K562 (cell line): Measurements from ENCODE around the gene IL15. TPM values are rescaled to one million over a fixed set of nuclear protein-coding genes. Genes with fewer than 3 reads are reported as not detected.

ENCODE experiments used
- ATAC-seq: fragments of 200-7000 bp; cut with Tn5 transposase; 3 replicates; pipeline ENCODE4 v1.9.1; 2020; ENCODE audit warnings: moderate library complexity
- BruUV-seq: library from RNA; stranded (reverse); fragments of 400-500 nt; replicated peaks from 2 replicates; lab custom pipeline; 2021; lab: Mats Ljungman, UMichigan
- CTCF ChIA-PET: fragments of 300-600 bp; formaldehyde crosslinking; extraction: SDS; loops from one replicate; lab custom pipeline; 2021; ENCODE audit warnings: low intra/inter-chr PET ratio; lab: Yijun Ruan, JAX
- POLR2A ChIA-PET: fragments of 300-600, 350-650 bp; sonication (Branson Sonifier 250); formaldehyde crosslinking; extraction: SDS; loops from one replicate; lab custom pipeline; 2021; ENCODE audit warnings: antibody characterized with exemption, inconsistent platforms; lab: Yijun Ruan, JAX
- DNase-seq, 4 experiments: peaks; one replicate each; pipeline versions ENCODE4 v3.0.0 to v3.0.0-alpha.2; 2011 to 2018; ENCODE audit warnings: low spot score in 3 of 4, mixed read lengths in 3 of 4; ENCODE audit errors: extremely low read depth in 1 of 4
- FAIRE-seq: peaks from 2 replicates; lab custom pipeline; 2011; peaks lifted over from hg19 to GRCh38; lab: Jason Lieb, UNC
- H2AFZ ChIP-seq: 2 replicates; pipeline ENCODE4 v1.6.0; 2011; ENCODE audit warnings: low read depth, low read length, control low read depth, inconsistent platforms
- H3K27ac ChIP-seq: fragments of 200-600 bp; 3 replicates; pipeline ENCODE4 v1.8.0; 2011; ENCODE audit warnings: low read depth, mild to moderate bottlenecking, control low read depth, inconsistent platforms, low read length, moderate library complexity, mixed read lengths; ENCODE audit errors: extremely low read depth
- H3K27me3 ChIP-seq, 2 experiments: fragments of 300-600 bp in 1 of 2; 2 replicates in 1 of 2; 3 replicates in 1 of 2; pipeline versions ENCODE4 v1.6.0 to v1.8.0; 2011; ENCODE audit warnings: inconsistent platforms in 2 of 2, low read length in 2 of 2, mild to moderate bottlenecking in 1 of 2, mixed read lengths in 1 of 2, moderate library complexity in 1 of 2; ENCODE audit not compliant: control insufficient read depth in 2 of 2, insufficient read depth in 2 of 2
- H3K36me3 ChIP-seq: fragments of 300-600 bp; 3 replicates; pipeline ENCODE4 v1.8.0; 2011; ENCODE audit warnings: mild to moderate bottlenecking, low read length, inconsistent platforms; ENCODE audit not compliant: control insufficient read depth, insufficient read depth
- H3K4me1 ChIP-seq, 2 experiments: fragments of 200-600 bp in 1 of 2; replicated peaks in 1 of 2; 2 replicates in 1 of 2; 3 replicates in 1 of 2; pipeline versions ENCODE4 v1.5.1 to v1.8.0; 2011; ENCODE audit warnings: inconsistent platforms in 2 of 2, low read length in 2 of 2, mild to moderate bottlenecking in 1 of 2, mixed read lengths in 1 of 2, moderate library complexity in 1 of 2; ENCODE audit not compliant: control insufficient read depth in 2 of 2, insufficient read depth in 2 of 2
- H3K4me2 ChIP-seq: 2 replicates; pipeline ENCODE4 v1.6.1; 2011; ENCODE audit warnings: low read length, control low read depth, inconsistent platforms, mixed read lengths; ENCODE audit not compliant: insufficient read depth
- H3K4me3 ChIP-seq: fragments of 200-600 bp; sonication (generic), shearing (Covaris generic); 2 replicates; pipeline ENCODE4 v1.5.1; 2016; ENCODE audit warnings: control low read depth, inconsistent platforms
- H3K79me2 ChIP-seq: fragments of 200-600 bp; 3 replicates; pipeline ENCODE4 v1.8.0; 2011; ENCODE audit warnings: low read length, inconsistent platforms; ENCODE audit not compliant: control insufficient read depth, insufficient read depth
- H3K9ac ChIP-seq, 2 experiments: 2 replicates each; pipeline versions ENCODE4 v1.6.0 to v1.6.1; 2011; ENCODE audit warnings: low read depth in 2 of 2, low read length in 2 of 2, control low read depth in 1 of 2, inconsistent platforms in 1 of 2, mild to moderate bottlenecking in 1 of 2, mixed read lengths in 1 of 2; ENCODE audit not compliant: insufficient read depth in 1 of 2
- H3K9me1 ChIP-seq: one replicate; pipeline ENCODE4 v1.6.0; 2011; ENCODE audit warnings: inconsistent platforms, mild to moderate bottlenecking, low read length, moderate library complexity; ENCODE audit not compliant: control insufficient read depth, insufficient read depth
- H3K9me3 ChIP-seq: replicated peaks from 2 replicates; pipeline ENCODE4 v1.5.1; 2011; ENCODE audit warnings: low read depth, low read length, inconsistent platforms; ENCODE audit not compliant: control insufficient read depth, insufficient read depth
- H4K20me1 ChIP-seq: replicated peaks from 2 replicates; pipeline ENCODE4 v1.6.1; 2011; ENCODE audit warnings: low read length, inconsistent platforms, mixed read lengths; ENCODE audit not compliant: control insufficient read depth, insufficient read depth
- CBX1 ChIP-seq: sonication (generic); IDR thresholded peaks from 2 replicates; pipeline ENCODE4 v1.6.1; 2016; ENCODE audit warnings: antibody characterized with exemption, low read depth, mild to moderate bottlenecking
- CGGBP1 ChIP-seq: fragments of 250-450 bp; sonication (Bioruptor Pico); IDR thresholded peaks from 2 replicates; pipeline ENCODE4 v1.9.0; 2021; ENCODE audit warnings: mild to moderate bottlenecking
- CREB3L1 ChIP-seq: fragments of 450-650 bp; IDR thresholded peaks from 2 replicates; pipeline ENCODE4 v1.6.1; 2014; ENCODE audit warnings: low read depth, mild to moderate bottlenecking, moderate library complexity, borderline replicate concordance
- GATA2 ChIP-seq: sonication (generic); formaldehyde crosslinking; IDR thresholded peaks from 2 replicates; pipeline ENCODE4 v1.4.0; 2020; ENCODE audit warnings: mild to moderate bottlenecking, missing genetic modification reagents
- GATAD2A ChIP-seq: fragments of 450-650 bp; IDR thresholded peaks from 2 replicates; pipeline ENCODE4 v1.6.1; 2017
- MCM5 ChIP-seq: fragments of 450-650 bp; IDR thresholded peaks from 2 replicates; pipeline ENCODE4 v1.6.1; 2016; ENCODE audit warnings: low read depth
- RBM17 ChIP-seq: fragments of 200-400 bp; formaldehyde crosslinking; IDR thresholded peaks from 2 replicates; pipeline ENCODE4 v1.6.1; 2017; ENCODE audit warnings: low read depth, mild to moderate bottlenecking, low read length, borderline replicate concordance
- RHOXF2B ChIP-seq: fragments of 250-450 bp; sonication (Bioruptor Pico); conservative IDR thresholded peaks from 2 replicates; pipeline ENCODE4 v1.5.1; 2021
- SRSF3 ChIP-seq: fragments of 200-400 bp; formaldehyde crosslinking; IDR thresholded peaks from 2 replicates; pipeline ENCODE4 v1.6.1; 2016; ENCODE audit warnings: mild to moderate bottlenecking, low read length, moderate library complexity; ENCODE audit not compliant: insufficient read depth
- ZBTB49 ChIP-seq: sonication (generic); formaldehyde crosslinking; IDR thresholded peaks from 2 replicates; pipeline ENCODE4 v1.8.0; 2022; ENCODE audit warnings: missing genetic modification reagents, mild to moderate bottlenecking, borderline replicate concordance
- WGBS: fragments of 100-300 bp; shearing (Covaris generic); methylation state at CpG from one replicate; pipeline ENCODE4 v1.1.6; 2016; ENCODE audit warnings: low coverage, mixed read lengths; ENCODE audit not compliant: insufficient coverage; ENCODE audit errors: missing lambda C conversion rate; 5-methylcytosine and 5-hydroxymethylcytosine counted together
- in situ Hi-C: fragments of 300-500 bp; cut with MboI; formaldehyde crosslinking; loops from 4 replicates; pipeline ENCODE4 v1.15.0; 2018; ENCODE audit warnings: inconsistent platforms, mixed read lengths
- intact Hi-C: fragments of 100-400 bp; cut with micrococcal nuclease; formaldehyde crosslinking; loops from 2 replicates; pipeline ENCODE4 v1.14.2; 2022
- polyA plus RNA-seq, 8 experiments: library from polyadenylated mRNA; depleted of rRNA in 4 of 8; stranded (reverse) in 5 of 8; unstranded in 3 of 8; fragments of >200 nt; fragmentation: Nextera tagmentation in 2 of 8; fragmentation: Illumina TruSeq in 1 of 8; extraction: Ambion mirVana in 2 of 8; extraction: Trizol in 1 of 8; gene quantifications; 2 replicates each; pipeline versions ENCODE4 v1.2.1 to v1.2.3, GENCODE V29; 2011 to 2014; ENCODE audit warnings: inconsistent platforms in 1 of 8, missing spikeins in 1 of 8
- total RNA-seq, 7 experiments: library from RNA; depleted of rRNA in 6 of 7; stranded (reverse); fragments of >200 nt in 6 of 7; fragmentation: Illumina TruSeq in 2 of 7; extraction: Trizol in 2 of 7; gene quantifications; 2 replicates each; pipeline versions ENCODE4 v1.2.1 to v1.2.3, GENCODE V29; 2011 to 2021; ENCODE audit warnings: low replicate concordance in 1 of 7

Gene IL15
- total and polyA plus RNA-seq, 9 of the 15 experiments (the other 6 are each of a cell fraction or from before 2014, with no cell fraction given): 0.13 to 0.50 (median 0.34) TPM

GRCh38 chr4:141660880-141661279, 24.5 kb downstream of the IL15 start:
- Histone ChIP-seq H3K9me1 (no peaks in the 10 kb centered on the region), H3K4me1 (no peaks in the 10 kb centered on the region), H3K27me3 (no peaks in the 10 kb centered on the region), H3K79me2 (no peaks in the 10 kb centered on the region), H3K9ac (no peak overlapping the region), H3K4me2 (no peak overlapping the region), H3K27ac (no peak overlapping the region), H4K20me1 (no peaks in the 10 kb centered on the region), H2AFZ (no peak overlapping the region), H3K4me3 (no peak overlapping the region), H3K9me3 (no peaks in the 10 kb centered on the region), H3K36me3 (no peaks in the 10 kb centered on the region)
- in situ Hi-C loops (no loop called here), intact Hi-C loops (no loop called here)
- DNase-seq: no peak
- TF ChIP-seq ZBTB49 (CRISPR knock-in tag) (no peak), GATAD2A (no peak)
- ChIA-PET POLR2A (no interaction called here), CTCF (no interaction called here)
- no TSS peak for BruUV-seq
- no peak for ATAC-seq
- 0% methylated on average over 1 of the region's 1 CpG for WGBS
- no peak for FAIRE-seq

GRCh38 chr4:141668200-141668910, 32.0 kb downstream of the IL15 start:
- DNase-seq: no peak
- TF ChIP-seq RHOXF2B (CRISPR knock-in tag): no peak
- TF ChIP-seq RBM17: no peak
- TF ChIP-seq SRSF3: no peak
- TF ChIP-seq CGGBP1 (CRISPR knock-in tag): no peak
- TF ChIP-seq CREB3L1: no peak
- TF ChIP-seq MCM5: no peak
- TF ChIP-seq GATA2: no peak
- TF ChIP-seq CBX1: no peak
- H3K27ac ChIP-seq: no peak overlapping the region
- H3K36me3 ChIP-seq: no peaks in the 10 kb centered on the region
- no peaks in the 10 kb centered on the region for H3K9me3 ChIP-seq
- no peaks in the 10 kb centered on the region for H4K20me1 ChIP-seq
- in situ Hi-C loops: no loop called here
- no peaks in the 10 kb centered on the region for H3K4me1 ChIP-seq
- H2AFZ ChIP-seq: no peak overlapping the region
- ATAC-seq: no peak
- BruUV-seq: no TSS peak
- no peak overlapping the region for H3K4me2 ChIP-seq
- FAIRE-seq: no peak
- no peaks in the 10 kb centered on the region for H3K9me1 ChIP-seq
- H3K4me3 ChIP-seq: no peak overlapping the region
- H3K79me2 ChIP-seq: no peaks in the 10 kb centered on the region
- POLR2A ChIA-PET: no interaction called here
- intact Hi-C loops: no loop called here
- CTCF ChIA-PET: no interaction called here
- no peak overlapping the region for H3K9ac ChIP-seq
- no peaks in the 10 kb centered on the region for H3K27me3 ChIP-seq
- WGBS: 6% methylated on average over 3 of the region's 3 CpGs
